ENCODE data around the gene ZCCHC8. TPM values are rescaled to one million over a fixed set of nuclear protein-coding genes. Genes with fewer than 3 reads are reported as not detected.
A peak's percentile ranks its signal among the peaks of the same experiment; 100 is the strongest.

Gene ZCCHC8
- total and polyA plus RNA-seq, 2 donors (not counting 3 experiments of a cell fraction or from before 2014, with no cell fraction given): 10.0 to 24.4 TPM

GRCh38 chr12:122421821-122422729, 78.7 kb downstream of the ZCCHC8 start, which contains the start of gene CLIP1:
CLIP1 (minus strand) TSS chr12:122422669; CDS start chr12:122380452, 42,217 bp downstream.
- TF ChIP-seq POLR2A (IDR thresholded peaks at IDR 0.05; ENCODE audit: low read depth, low read length): peak; percentile 54
- no peak for TF ChIP-seq GATA2 (IDR thresholded peaks at IDR 0.05; ENCODE audit: insufficient read depth, insufficient read length, low read depth, low read length)
- TF ChIP-seq POLR2AphosphoS5 (IDR thresholded peaks at IDR 0.05; ENCODE audit: insufficient read depth, low read depth, low read length): peak; percentile 25
- TF ChIP-seq, protein P1, sequence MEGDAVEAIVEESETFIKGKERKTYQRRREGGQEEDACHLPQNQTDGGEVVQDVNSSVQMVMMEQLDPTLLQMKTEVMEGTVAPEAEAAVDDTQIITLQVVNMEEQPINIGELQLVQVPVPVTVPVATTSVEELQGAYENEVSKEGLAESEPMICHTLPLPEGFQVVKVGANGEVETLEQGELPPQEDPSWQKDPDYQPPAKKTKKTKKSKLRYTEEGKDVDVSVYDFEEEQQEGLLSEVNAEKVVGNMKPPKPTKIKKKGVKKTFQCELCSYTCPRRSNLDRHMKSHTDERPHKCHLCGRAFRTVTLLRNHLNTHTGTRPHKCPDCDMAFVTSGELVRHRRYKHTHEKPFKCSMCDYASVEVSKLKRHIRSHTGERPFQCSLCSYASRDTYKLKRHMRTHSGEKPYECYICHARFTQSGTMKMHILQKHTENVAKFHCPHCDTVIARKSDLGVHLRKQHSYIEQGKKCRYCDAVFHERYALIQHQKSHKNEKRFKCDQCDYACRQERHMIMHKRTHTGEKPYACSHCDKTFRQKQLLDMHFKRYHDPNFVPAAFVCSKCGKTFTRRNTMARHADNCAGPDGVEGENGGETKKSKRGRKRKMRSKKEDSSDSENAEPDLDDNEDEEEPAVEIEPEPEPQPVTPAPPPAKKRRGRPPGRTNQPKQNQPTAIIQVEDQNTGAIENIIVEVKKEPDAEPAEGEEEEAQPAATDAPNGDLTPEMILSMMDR (IDR thresholded peaks at IDR 0.05; ENCODE audit: extremely low read depth in 1 of 2, insufficient read depth in 1 of 2, low read depth in 1 of 2, low read length in 2 of 2): peak; percentile 9 to 54
- Histone ChIP-seq H3K9me1 (replicated peaks; ENCODE audit: control insufficient read depth, extremely low read depth, insufficient read depth, low read length) (no peaks in the 10 kb centered on the region), H3K27ac (ENCODE audit: insufficient read depth, low read depth, low read length) (peak within 1 kb of the TSS; percentile 81), H4K20me1 (replicated peaks; ENCODE audit: control insufficient read depth, extremely low read depth, insufficient read depth, low read length) (no peaks in the 10 kb centered on the region), H3K4me2 (ENCODE audit: insufficient read depth, low read length) (peak within 1 kb of the TSS; percentile 83), H3K9ac (replicated peaks; ENCODE audit: extremely low read depth, insufficient read depth, low read length) (peak within 1 kb of the TSS; percentile 96), H3K4me1 (ENCODE audit: control insufficient read depth, extremely low read depth, insufficient read depth, low read length) (peaks cover 49% of the 10 kb centered on the region), H3K36me3 (ENCODE audit: control insufficient read depth in 2 of 2, extremely low read depth in 1 of 2, insufficient read depth in 2 of 2, low read length in 2 of 2) (no peaks in the 10 kb centered on the region), H3K4me3 (replicated peaks in 1 of 3; ENCODE audit: insufficient read depth in 1 of 3, low read depth in 1 of 3, low read length in 3 of 3) (peak within 1 kb of the TSS; percentile 47 to 82 (median 82)), H3K27me3 (ENCODE audit: control insufficient read depth in 2 of 2, insufficient read depth in 2 of 2, low read length in 2 of 2) (no peaks in the 10 kb centered on the region), H2AFZ (ENCODE audit: low read depth, low read length) (peak within 1 kb of the TSS; percentile 53), H3K79me2 (ENCODE audit: control insufficient read depth, insufficient read depth, low read length) (peaks cover 47% of the 10 kb centered on the region), H3K9me3 (replicated peaks; ENCODE audit: control insufficient read depth, insufficient read depth, low read length) (no peaks in the 10 kb centered on the region)
- DNase-seq (ENCODE audit: low read depth, low spot score): peak; percentile 63
- dilution Hi-C loops (cut with MboI; ENCODE audit: extremely low pct_ligation_motif_present, low sequenced_read_pairs): no loop called here
- BruUV-seq (replicated peaks): TSS peak; percentile 21
- CTCF ChIA-PET: interaction anchor here (0.6 to 3.1 kb wide), 12 partner anchors 8 to 72 kb away, joined by 3 to 61 read pairs (median 4); no protein-coding TSS in a partner anchor
- intact Hi-C loops (cut with micrococcal nuclease): loop anchor here (2.0 kb wide), 2 partner anchors 55 to 79 kb away; partner anchors contain the start of gene ZCCHC8
- no peak for FAIRE-seq
- POLR2A ChIA-PET: interaction anchor here (1.0 kb wide), 1 partner anchor 22 kb away, joined by 6 read pairs; no protein-coding TSS in a partner anchor

Small RNA genes within 50 kb of the gene (small RNA-seq; reads per million reads assigned to genes)
- gene RF00411 (ENCODE audit: insufficient read depth, insufficient read length, low read depth, low replicate concordance): not detected

Other genes starting within 250 kb of the ZCCHC8 start
- 22.4 and 23.1 TPM in 2 replicates for gene VPS33A, start 234.4 kb downstream of the ZCCHC8 start, total RNA-seq
- 12.1 and 13.5 TPM in 2 replicates for gene VPS33A, start 234.4 kb downstream of the ZCCHC8 start, polyA plus RNA-seq
- 71.0 and 84.3 TPM in 2 replicates for gene CLIP1, start 78.3 kb downstream of the ZCCHC8 start, total RNA-seq
- gene CLIP1, start 78.3 kb downstream of the ZCCHC8 start, polyA plus RNA-seq: 56.5 and 58.8 TPM in 2 replicates
- gene RSRC2, start 26.0 kb upstream of the ZCCHC8 start, total RNA-seq: 78.0 and 81.1 TPM in 2 replicates
- 11.3 and 17.6 TPM in 2 replicates for gene RSRC2, start 26.0 kb upstream of the ZCCHC8 start, polyA plus RNA-seq
- gene KNTC1, start 26.3 kb upstream of the ZCCHC8 start, total RNA-seq: 47.9 and 52.9 TPM in 2 replicates
- gene KNTC1, start 26.3 kb upstream of the ZCCHC8 start, polyA plus RNA-seq: 14.5 and 15.5 TPM in 2 replicates
- gene HCAR2, start 202.4 kb upstream of the ZCCHC8 start, total RNA-seq: not detected in 2 replicates
- not detected in 2 replicates for gene HCAR2, start 202.4 kb upstream of the ZCCHC8 start, polyA plus RNA-seq
- not detected in 2 replicates for gene HCAR3, start 215.9 kb upstream of the ZCCHC8 start, total RNA-seq
- gene HCAR3, start 215.9 kb upstream of the ZCCHC8 start, polyA plus RNA-seq: 0.05 and 0.06 TPM in 2 replicates
- not detected in 2 replicates for gene HCAR1, start 229.9 kb upstream of the ZCCHC8 start, total RNA-seq
- gene HCAR1, start 229.9 kb upstream of the ZCCHC8 start, polyA plus RNA-seq: 0.02 and 0.04 TPM in 2 replicates